ENCODE results near the gene TMEM131L.
A peak's percentile ranks its signal among the peaks of the same experiment; 100 is the strongest.

The TMEM131L gene

GRCh38 chr4:153538487-153539357 lies 72.6 kb downstream of the TMEM131L start:
- 69% methylated on average over 15 of the region's 17 CpGs for WGBS
- H3K4me2 ChIP-seq (ENCODE audit: low read length, poor library complexity, severe bottlenecking), result no peak overlapping the region
- no peak overlapping the region for H3K23ac ChIP-seq (ENCODE audit: low read length in 2 of 2)
- peak overlapping the region in 1 of 2 experiments; percentile 68 for H3K4me3 ChIP-seq (ENCODE audit: insufficient read depth in 1 of 2, low read depth in 1 of 2, low read length in 2 of 2)
- no peak overlapping the region for H3K18ac ChIP-seq (ENCODE audit: low read depth in 1 of 2, low read length in 2 of 2)
- H2BK5ac ChIP-seq (ENCODE audit: low read depth, low read length, poor library complexity, severe bottlenecking), result no peak overlapping the region
- no peak overlapping the region for H3K4ac ChIP-seq (ENCODE audit: low read depth in 1 of 2, low read length in 2 of 2)
- no peaks in the 10 kb centered on the region for H3K36me3 ChIP-seq (ENCODE audit: control insufficient read depth in 1 of 2, insufficient read depth in 2 of 2, low read depth in 1 of 2, low read length in 2 of 2)
- H4K91ac ChIP-seq (ENCODE audit: low read length), result no peak overlapping the region
- DNase-seq, result no peak
- no peaks in the 10 kb centered on the region for H3K9me3 ChIP-seq (ENCODE audit: control insufficient read depth, low read length)
- H3K9ac ChIP-seq (ENCODE audit: low read length), result peak overlapping the region; percentile 78
- peaks cover 23% of the 10 kb centered on the region for H3K79me1 ChIP-seq (replicated peaks; ENCODE audit: low read length, poor library complexity, severe bottlenecking)
- no peak overlapping the region for H4K8ac ChIP-seq (ENCODE audit: low read length)
- H3K4me1 ChIP-seq (ENCODE audit: control insufficient read depth, insufficient read depth, low read depth, low read length), result peaks cover 3% of the 10 kb centered on the region
- no peak overlapping the region for H3K27ac ChIP-seq (ENCODE audit: low read length, poor library complexity, severe bottlenecking)
- no peak overlapping the region for H2BK120ac ChIP-seq (ENCODE audit: low read depth, low read length)
- no peaks in the 10 kb centered on the region for H3K27me3 ChIP-seq (ENCODE audit: control insufficient read depth in 1 of 2, insufficient read depth in 1 of 2, low read length in 2 of 2)
- H2AK5ac ChIP-seq (ENCODE audit: low read length, severe bottlenecking), result no peak overlapping the region
- H2BK15ac ChIP-seq (ENCODE audit: low read depth, poor library complexity, severe bottlenecking), result no peak overlapping the region
- no peak overlapping the region for H2AFZ ChIP-seq (ENCODE audit: low read depth, low read length)
- H3K14ac ChIP-seq (ENCODE audit: low read length in 2 of 2), result no peak overlapping the region
- no peak overlapping the region for H2BK12ac ChIP-seq (ENCODE audit: low read length in 2 of 2)

GRCh38 chr4:153539422-153539821 lies 73.3 kb downstream of the TMEM131L start:
- Histone ChIP-seq H3K79me1 (replicated peaks; ENCODE audit: low read length, poor library complexity, severe bottlenecking) (peaks cover 23% of the 10 kb centered on the region), H4K8ac (ENCODE audit: low read length) (no peak overlapping the region), H2BK15ac (ENCODE audit: low read depth, poor library complexity, severe bottlenecking) (no peak overlapping the region), H3K36me3 (ENCODE audit: control insufficient read depth in 1 of 2, insufficient read depth in 2 of 2, low read depth in 1 of 2, low read length in 2 of 2) (no peaks in the 10 kb centered on the region), H3K14ac (ENCODE audit: low read length in 2 of 2) (no peak overlapping the region), H2BK5ac (ENCODE audit: low read depth, low read length, poor library complexity, severe bottlenecking) (no peak overlapping the region), H3K23ac (ENCODE audit: low read length in 2 of 2) (no peak overlapping the region), H3K4ac (ENCODE audit: low read depth in 1 of 2, low read length in 2 of 2) (no peak overlapping the region), H3K27ac (ENCODE audit: low read length, poor library complexity, severe bottlenecking) (no peak overlapping the region), H3K4me2 (ENCODE audit: low read length, poor library complexity, severe bottlenecking) (no peak overlapping the region), H2BK12ac (ENCODE audit: low read length in 2 of 2) (no peak overlapping the region), H2BK120ac (ENCODE audit: low read depth, low read length) (no peak overlapping the region), H3K9ac (ENCODE audit: low read length) (no peak overlapping the region), H3K18ac (ENCODE audit: low read depth in 1 of 2, low read length in 2 of 2) (no peak overlapping the region), H2AFZ (ENCODE audit: low read depth, low read length) (no peak overlapping the region), H3K4me1 (ENCODE audit: control insufficient read depth, insufficient read depth, low read depth, low read length) (peaks cover 3% of the 10 kb centered on the region), H2AK5ac (ENCODE audit: low read length, severe bottlenecking) (no peak overlapping the region), H4K91ac (ENCODE audit: low read length) (no peak overlapping the region), H3K4me3 (ENCODE audit: insufficient read depth in 1 of 2, low read depth in 1 of 2, low read length in 2 of 2) (no peak overlapping the region), H3K9me3 (ENCODE audit: control insufficient read depth, low read length) (no peaks in the 10 kb centered on the region), H3K27me3 (ENCODE audit: control insufficient read depth in 1 of 2, insufficient read depth in 1 of 2, low read length in 2 of 2) (no peaks in the 10 kb centered on the region)
- WGBS, result 97% methylated on average over 3 of the region's 3 CpGs
- no peak for DNase-seq

- DNase-seq, result peak; percentile 46
- Histone ChIP-seq H2BK5ac (ENCODE audit: low read depth, low read length, poor library complexity, severe bottlenecking) (no peak overlapping the region), H2AK5ac (ENCODE audit: low read length, severe bottlenecking) (no peak overlapping the region), H3K9ac (ENCODE audit: low read length) (peak overlapping the region; percentile 45), H3K14ac (ENCODE audit: low read length in 2 of 2) (no peak overlapping the region), H2AFZ (ENCODE audit: low read depth, low read length) (no peak overlapping the region), H3K79me1 (replicated peaks; ENCODE audit: low read length, poor library complexity, severe bottlenecking) (peaks cover 15% of the 10 kb centered on the region), H3K23ac (ENCODE audit: low read length in 2 of 2) (no peak overlapping the region), H2BK15ac (ENCODE audit: low read depth, poor library complexity, severe bottlenecking) (no peak overlapping the region), H4K91ac (ENCODE audit: low read length) (no peak overlapping the region), H3K4ac (ENCODE audit: low read depth in 1 of 2, low read length in 2 of 2) (no peak overlapping the region), H3K18ac (ENCODE audit: low read depth in 1 of 2, low read length in 2 of 2) (no peak overlapping the region), H2BK120ac (ENCODE audit: low read depth, low read length) (no peak overlapping the region), H3K4me1 (ENCODE audit: control insufficient read depth, insufficient read depth, low read depth, low read length) (peaks cover 3% of the 10 kb centered on the region), H2BK12ac (ENCODE audit: low read length in 2 of 2) (no peak overlapping the region), H3K4me3 (ENCODE audit: insufficient read depth in 1 of 2, low read depth in 1 of 2, low read length in 2 of 2) (no peak overlapping the region), H3K36me3 (ENCODE audit: control insufficient read depth in 1 of 2, insufficient read depth in 2 of 2, low read depth in 1 of 2, low read length in 2 of 2) (no peaks in the 10 kb centered on the region), H3K27me3 (ENCODE audit: control insufficient read depth in 1 of 2, insufficient read depth in 1 of 2, low read length in 2 of 2) (no peaks in the 10 kb centered on the region), H4K8ac (ENCODE audit: low read length) (no peak overlapping the region), H3K4me2 (ENCODE audit: low read length, poor library complexity, severe bottlenecking) (no peak overlapping the region), H3K9me3 (ENCODE audit: control insufficient read depth, low read length) (no peaks in the 10 kb centered on the region), H3K27ac (ENCODE audit: low read length, poor library complexity, severe bottlenecking) (no peak overlapping the region)
- 77% methylated on average over 7 of the region's 7 CpGs for WGBS
Measured at GRCh38 chr4:153541456-153542096, 75.4 kb downstream of the TMEM131L start.

- Histone ChIP-seq H4K91ac (ENCODE audit: low read length) (no peak overlapping the region), H3K18ac (ENCODE audit: low read depth in 1 of 2, low read length in 2 of 2) (no peak overlapping the region)
- WGBS, result 83% methylated on average over 3 of the region's 6 CpGs
Measured at GRCh38 chr4:153542131-153542530, 76.0 kb downstream of the TMEM131L start.

More at GRCh38 chr4:153542131-153542530, 76.0 kb downstream of the TMEM131L start:
- Histone ChIP-seq H3K14ac (ENCODE audit: low read length in 2 of 2) (no peak overlapping the region), H3K27me3 (ENCODE audit: control insufficient read depth in 1 of 2, insufficient read depth in 1 of 2, low read length in 2 of 2) (no peaks in the 10 kb centered on the region), H3K36me3 (ENCODE audit: control insufficient read depth in 1 of 2, insufficient read depth in 2 of 2, low read depth in 1 of 2, low read length in 2 of 2) (no peaks in the 10 kb centered on the region), H3K23ac (ENCODE audit: low read length in 2 of 2) (no peak overlapping the region), H3K9me3 (ENCODE audit: control insufficient read depth, low read length) (no peaks in the 10 kb centered on the region), H4K8ac (ENCODE audit: low read length) (no peak overlapping the region), H3K9ac (ENCODE audit: low read length) (no peak overlapping the region), H2BK5ac (ENCODE audit: low read depth, low read length, poor library complexity, severe bottlenecking) (no peak overlapping the region), H3K4me3 (ENCODE audit: insufficient read depth in 1 of 2, low read depth in 1 of 2, low read length in 2 of 2) (no peak overlapping the region), H3K4ac (ENCODE audit: low read depth in 1 of 2, low read length in 2 of 2) (no peak overlapping the region), H3K4me2 (ENCODE audit: low read length, poor library complexity, severe bottlenecking) (no peak overlapping the region), H3K79me1 (replicated peaks; ENCODE audit: low read length, poor library complexity, severe bottlenecking) (peaks cover 15% of the 10 kb centered on the region), H2BK120ac (ENCODE audit: low read depth, low read length) (no peak overlapping the region), H3K27ac (ENCODE audit: low read length, poor library complexity, severe bottlenecking) (no peak overlapping the region), H2AK5ac (ENCODE audit: low read length, severe bottlenecking) (no peak overlapping the region), H2BK12ac (ENCODE audit: low read length in 2 of 2) (no peak overlapping the region), H3K4me1 (ENCODE audit: control insufficient read depth, insufficient read depth, low read depth, low read length) (peaks cover 3% of the 10 kb centered on the region), H2AFZ (ENCODE audit: low read depth, low read length) (no peak overlapping the region), H2BK15ac (ENCODE audit: low read depth, poor library complexity, severe bottlenecking) (no peak overlapping the region)
- DNase-seq, result no peak
